ENCODE data around the gene TMEM114.
A peak's percentile ranks its signal among the peaks of the same experiment; 100 is the strongest.

TMEM114 gene

DNA sequence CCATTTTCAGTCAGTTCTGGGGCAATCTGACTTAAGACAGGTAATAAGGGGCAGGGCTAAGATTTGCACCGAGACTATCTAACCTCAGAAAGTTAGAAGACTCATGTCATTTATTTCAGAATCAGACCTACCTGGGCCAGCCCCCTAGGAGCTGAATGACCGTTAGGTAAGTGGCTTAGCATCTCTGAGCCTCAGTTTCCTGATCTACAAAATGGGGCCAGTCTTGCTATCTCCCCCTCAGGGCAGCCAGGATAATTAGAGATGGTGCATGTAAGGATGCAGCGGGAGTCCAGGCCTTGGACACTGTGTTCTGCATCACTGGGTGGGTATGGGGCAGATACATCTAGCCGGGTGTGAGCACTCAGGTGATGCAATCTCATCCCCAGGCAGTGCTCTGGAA, 20.8 kb upstream of the TMEM114 start:
- no peak for ATAC-seq

DNA sequence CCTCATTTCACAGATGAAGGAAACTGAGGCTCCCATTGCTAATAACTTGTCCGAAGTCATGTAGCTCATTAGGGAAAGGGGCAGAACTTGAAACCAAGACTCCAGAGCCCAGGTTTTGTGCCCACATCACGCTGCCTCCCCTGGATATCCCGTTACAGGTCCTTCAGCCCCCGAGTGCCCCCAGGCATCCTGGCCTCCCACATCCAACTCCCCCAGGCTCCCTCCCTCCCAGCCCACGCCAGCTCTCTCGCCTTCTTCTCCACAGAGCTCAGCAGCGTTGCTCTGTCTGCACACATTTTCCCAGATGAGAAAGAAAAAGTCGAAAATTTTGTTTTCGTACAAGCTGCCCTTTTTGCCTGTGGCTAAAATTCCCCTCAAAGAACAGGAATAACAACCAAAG, 16.9 kb upstream of the TMEM114 start:
- no peak for ATAC-seq
- no peak for DNase-seq

More for the DNA sequence above, 20.8 kb upstream of the TMEM114 start:
- DNase-seq, result no peak

DNA sequence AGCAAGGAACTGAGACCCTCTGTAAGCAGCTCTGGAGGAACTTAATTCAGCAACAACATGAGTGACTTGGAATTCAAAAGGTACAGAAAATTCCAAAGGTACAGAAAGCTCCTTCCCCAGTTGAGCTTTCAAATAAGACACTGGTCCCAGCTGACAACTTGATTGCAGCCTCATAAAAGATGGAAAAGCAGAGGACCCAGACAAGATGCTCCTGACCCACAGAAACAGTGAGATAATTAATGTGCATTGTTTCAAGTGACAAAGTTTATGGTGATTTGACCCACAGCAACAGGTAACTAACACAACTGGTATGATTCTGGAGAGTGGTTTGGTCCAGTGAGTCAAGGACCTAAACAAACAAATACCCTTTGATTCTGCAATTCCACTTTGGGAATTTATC, 15.2 kb upstream of the TMEM114 start:
- no peak for DNase-seq
- ATAC-seq, result no peak

DNA sequence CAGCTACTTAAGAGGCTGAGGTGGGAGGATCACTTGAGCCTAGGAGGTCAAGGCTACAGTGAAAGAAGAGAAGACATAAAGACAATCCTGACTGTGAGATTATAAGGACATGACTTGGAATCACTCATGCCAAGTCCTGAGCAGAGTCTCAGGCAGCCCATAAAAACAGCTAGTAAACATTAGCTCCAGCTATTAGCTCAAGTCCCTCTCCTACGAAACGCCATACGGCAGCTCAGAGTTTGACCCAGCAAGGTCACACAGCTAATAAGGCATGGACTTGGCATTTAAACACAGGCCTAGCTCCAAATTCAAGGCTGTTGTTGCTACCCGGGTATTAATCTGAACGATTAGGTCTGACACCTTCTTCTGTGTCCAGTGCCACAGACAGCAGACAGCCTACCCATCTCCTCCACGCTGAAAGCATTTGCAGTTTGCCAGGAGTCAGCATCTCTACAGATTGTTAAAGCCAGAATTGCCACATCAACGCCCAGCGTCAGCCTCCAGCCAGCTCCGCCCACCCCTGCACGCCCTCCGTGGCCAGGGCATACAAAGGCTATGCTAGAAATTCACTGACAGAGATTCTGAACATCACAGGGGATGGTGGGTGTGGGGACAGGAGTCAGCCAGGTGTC, 9.9 kb upstream of the TMEM114 start:
- ATAC-seq, result no peak

DNA sequence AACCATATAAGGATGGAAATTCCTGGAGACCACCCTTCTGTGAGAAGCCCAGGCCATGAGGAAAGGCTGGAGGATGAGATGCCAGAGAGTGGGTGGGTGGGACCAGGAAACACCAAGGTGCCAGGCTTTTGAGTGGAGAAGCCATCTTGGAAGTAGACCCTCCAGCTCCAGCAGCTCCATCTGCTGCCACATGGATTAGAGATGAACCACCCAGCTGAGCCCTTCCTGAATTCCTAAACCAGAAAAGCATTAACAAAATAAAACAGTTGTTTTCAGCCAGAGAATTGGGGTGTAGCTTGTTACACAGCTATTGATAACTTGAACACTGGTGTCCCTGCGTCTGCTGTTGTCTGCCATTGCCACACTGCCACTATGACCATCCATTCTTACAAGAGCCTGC, 6.3 kb upstream of the TMEM114 start:
- DNase-seq, result no peak
- ATAC-seq, result no peak

More for the DNA sequence above, 9.9 kb upstream of the TMEM114 start:
- DNase-seq, result no peak

DNA sequence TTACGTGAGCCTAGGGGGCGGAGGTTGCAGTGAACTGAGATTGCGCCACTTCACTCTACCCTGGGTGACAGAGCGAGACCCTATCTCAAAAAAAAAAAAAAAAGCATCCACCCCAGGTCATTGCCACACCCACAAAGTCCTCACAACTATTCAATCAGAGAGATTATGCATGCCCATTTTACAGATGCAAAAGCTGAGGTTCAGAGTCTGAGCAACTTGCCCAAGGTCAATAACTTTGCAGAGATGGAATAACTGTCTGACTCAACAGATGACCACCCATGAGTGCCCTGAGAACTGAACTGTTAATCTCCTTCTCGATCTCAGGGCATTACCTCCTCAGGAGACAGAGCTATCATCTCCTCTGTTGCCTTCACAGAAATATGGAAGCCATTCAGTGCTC, 5.5 kb upstream of the TMEM114 start:
- DNase-seq, result no peak
- no peak for ATAC-seq

DNA sequence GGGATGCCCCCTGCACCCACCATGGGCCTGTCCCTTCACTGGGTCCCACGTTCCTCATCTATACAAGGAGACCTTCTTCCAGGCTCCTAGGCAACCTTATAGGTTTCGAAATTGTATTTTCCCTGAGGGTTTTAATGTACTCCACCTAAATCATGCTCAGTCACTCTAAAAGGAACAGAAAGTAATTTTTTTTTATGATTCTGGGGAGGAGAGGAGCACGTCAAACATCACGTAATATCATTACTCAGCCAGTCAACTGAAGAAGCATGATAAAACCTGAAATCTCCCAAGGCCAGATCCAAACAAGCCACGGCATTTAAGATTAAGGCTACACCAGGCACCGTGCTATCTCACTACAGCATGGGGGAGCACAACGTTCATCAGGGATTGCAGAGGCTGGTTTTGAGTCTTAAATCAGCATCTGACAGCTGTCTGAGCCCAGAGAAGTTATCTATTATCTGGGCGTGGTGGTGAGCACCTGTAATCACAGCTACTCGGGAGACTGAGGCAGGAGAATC, 3.9 kb upstream of the TMEM114 start:
- no peak for DNase-seq
- no peak for ATAC-seq

DNA sequence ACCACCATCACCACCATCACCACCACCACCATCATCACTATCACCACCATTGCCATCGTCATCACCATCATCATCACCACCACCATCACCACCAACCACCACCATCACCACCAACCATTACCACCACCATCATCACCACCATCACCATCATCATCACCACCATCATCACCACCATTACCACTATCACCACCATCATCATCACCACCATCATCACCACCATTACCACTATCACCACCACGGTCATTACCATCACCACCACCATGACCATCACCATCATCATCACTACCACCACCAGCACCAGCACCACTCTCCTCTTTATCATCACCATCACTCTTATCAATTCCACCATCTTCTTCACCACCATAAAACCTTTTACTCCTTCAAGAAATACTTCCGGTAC, 1.1 kb upstream of the TMEM114 start:
- DNase-seq, result no peak
- no peak for ATAC-seq

DNA sequence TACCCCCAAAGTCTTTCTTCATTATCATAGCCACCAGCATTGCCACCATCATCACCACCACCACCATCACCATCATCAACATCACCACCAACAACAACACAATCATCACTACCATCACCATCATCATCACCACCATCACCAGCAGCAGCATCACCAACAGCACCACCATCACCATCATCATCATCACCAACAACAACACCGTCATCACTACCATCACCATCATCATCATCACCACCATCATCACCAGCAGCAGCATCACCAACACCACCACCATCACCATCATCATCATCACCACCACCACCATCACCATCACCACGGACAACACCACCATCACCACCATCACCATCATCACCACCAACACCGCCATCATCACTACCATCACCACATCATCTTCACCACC, 500 bp upstream of the TMEM114 start:
- ATAC-seq (no peak), DNase-seq (no peak)

DNA sequence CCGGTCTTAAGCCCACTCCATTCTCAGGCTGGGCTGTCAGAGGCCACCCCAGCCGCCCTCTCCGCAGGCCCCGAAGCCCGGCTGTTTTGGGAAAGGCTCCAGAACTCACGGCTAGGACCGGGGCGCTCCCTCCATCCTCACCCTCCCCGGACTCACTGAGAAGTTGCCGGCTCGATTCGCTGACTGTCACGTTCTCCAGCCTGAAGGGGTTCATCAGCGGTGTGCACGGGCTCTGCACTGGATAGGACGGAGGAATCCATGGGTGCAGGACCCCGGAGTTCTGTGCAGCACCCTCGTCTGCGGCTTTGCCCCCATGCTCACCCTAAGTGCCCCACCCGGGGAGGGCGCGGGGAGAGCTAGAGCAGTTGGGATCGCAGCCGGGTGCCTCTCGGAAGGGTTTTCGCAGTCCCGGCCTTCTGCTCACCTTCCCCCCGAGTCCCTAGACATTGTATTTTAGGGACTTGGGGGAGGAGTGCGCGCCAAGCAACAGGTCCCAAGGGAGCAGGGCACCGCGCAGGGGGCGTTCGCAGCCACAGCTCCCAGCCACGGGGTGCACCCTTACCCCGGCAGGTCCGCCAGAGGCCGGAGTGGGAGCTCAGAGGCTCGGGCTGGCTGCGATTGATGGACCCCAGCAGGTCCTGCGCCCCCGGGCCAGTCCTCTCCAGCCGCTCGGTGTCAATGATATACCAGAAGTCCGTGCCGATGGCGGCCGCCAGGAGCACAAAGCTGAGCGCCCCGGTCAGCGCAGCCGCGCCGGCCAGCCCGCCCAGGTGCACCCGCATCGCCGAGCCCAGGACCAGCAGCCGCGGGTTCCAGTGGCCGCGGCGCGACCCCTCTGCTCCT, 1.0 kb downstream of the TMEM114 start:
- ATAC-seq (peak; percentile 19), DNase-seq (no peak)

DNA sequence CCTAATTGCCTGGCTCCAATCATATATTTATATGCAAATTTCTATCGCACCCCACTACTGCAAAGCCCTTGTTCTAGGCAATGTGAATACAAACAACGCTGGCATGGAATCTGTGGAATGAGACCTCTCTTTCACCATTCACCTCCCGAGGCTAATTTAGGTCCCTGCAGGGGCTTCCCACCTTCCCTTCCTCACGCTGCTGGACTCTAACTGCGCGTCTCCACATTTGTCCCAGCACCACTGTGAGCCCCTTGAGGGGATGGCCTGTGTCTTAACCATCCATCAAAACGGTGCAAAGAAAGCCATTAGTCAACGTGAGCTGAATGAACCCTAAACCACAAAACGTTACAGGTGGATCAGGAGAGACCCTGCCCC, 1.6 kb downstream of the TMEM114 start:
- ATAC-seq (no peak), DNase-seq (no peak)

DNA sequence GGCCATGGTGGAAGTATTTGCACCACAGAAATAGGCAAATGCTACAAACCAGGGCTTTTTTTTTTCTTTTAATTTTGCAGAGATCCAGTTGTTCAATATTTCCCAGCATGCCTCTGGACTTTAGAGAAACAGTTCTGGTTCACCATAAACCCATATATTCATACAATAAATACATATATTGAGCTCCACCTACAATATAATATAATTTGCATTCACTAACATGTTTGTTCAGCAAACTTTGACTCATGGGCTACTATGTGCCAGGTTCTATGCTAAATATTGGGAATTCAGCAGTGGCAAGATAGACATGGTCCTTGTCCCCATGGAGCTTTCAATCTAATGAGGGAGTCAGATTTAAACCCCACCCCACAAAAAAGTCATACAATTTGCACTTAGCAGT, 3.2 kb downstream of the TMEM114 start:
- ATAC-seq (no peak), DNase-seq (no peak)

DNA sequence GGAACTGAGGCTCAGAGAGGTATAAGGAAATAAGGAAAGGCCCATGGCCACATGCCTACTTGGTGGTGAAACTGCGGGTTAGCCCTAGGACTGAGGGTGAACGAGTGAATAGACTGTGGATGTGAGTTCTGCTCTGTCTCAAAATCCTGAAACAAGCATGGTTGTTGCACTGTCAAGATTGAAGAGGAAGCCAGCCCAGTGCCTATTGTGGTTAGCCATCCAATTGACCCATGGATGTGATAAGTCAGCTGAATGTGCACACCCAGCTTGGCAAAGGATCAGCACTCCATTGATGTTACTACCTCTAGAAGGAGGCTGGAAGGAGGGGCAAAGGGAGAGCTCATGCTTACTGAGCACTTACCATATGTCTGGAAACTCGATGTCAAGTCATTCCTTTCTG, 4.5 kb downstream of the TMEM114 start:
- no peak for ATAC-seq
- no peak for DNase-seq

DNA sequence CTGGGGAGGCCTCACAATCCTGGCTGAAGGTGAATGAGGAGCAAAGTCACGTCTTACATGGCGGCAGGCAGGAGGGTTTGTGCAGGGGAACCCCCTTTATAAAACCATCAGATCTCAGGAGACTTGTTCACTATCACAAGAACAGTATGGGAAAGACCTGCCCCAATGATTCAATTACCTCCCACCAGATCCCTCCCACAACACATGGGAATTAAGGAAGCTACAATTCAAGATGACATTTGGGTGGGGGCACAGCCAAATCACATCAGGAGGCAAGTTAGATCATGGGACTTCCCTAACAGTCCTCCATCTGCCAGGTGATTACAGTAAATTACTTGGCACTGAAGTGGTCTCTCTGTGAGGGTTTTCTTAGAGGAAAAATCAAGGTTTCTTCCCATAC, 5.3 kb downstream of the TMEM114 start:
- DNase-seq (no peak), ATAC-seq (no peak)

DNA sequence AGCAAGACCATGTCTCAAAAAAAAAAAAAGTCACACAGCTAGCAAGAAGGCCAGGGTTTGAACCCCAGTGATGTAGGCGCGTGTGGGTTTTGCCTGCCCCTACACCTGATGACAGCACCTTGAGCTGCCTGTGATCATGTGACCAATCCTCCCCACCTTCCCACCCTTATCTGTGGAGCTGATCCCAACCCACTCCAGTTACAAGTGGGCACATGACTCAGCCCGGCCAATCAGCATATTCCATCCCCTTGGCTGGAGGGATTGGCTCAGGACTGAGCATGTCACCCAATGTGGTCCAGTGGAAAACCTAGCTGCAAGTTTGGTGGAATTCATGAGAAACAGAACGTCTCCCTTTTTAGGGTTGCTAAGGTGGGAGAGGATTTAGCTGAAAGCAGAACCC, 6.6 kb downstream of the TMEM114 start:
- DNase-seq (no peak), ATAC-seq (no peak)

DNA sequence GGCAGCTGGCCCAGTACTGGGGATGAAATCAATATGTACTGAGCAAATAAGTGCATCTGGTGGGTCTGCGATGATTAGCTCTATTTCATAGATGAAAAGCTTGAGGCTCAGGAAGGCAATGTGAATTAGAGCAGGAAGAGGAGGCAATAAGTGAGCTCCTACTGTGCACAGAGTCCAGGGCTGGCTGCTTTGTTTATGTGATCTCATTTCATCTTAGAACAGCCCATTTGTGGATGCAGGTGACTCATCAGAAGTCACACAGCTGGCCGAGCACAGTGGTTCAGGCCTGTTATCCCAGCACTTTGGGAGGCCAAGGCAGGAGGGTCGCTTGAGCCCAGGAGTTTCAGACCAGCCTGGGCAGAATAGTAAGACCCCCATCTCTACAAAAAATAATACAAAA, 7.1 kb downstream of the TMEM114 start:
- no peak for DNase-seq
- no peak for ATAC-seq

DNA sequence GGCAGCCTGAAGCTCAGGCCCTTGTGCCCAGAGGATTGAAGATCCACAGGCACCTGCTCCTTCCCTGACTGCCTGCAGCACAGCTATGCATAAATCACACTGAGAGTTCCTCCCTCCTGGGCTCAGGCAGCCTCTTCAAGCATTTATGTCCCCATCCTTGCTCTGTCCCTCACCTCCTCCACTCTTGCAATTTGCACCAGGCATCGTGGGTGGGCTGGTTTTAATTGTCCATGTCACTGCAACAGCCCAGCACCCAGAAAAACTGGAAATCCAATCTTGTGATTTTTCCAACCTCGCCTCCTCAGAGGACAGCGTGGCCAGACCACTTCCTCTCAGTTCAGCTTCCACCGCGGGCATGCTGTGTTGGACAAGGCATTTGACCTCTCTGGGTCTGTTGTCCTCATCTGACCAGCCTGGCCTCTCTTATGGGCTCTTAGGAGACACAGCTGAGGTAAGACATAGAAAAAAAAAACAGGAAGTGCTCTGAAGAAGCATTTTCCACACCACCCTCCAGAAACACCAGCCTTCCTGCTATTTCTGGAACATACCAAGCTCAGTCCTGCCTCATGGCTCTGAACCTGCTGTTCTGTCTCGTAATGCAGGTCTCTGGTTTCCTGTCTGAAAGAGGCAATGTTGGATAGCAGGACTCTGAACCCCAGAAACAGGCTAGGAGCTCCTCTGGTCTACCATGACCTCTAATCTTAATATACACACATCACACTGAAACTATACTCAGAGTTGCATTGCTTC, 8.3 kb downstream of the TMEM114 start:
- ATAC-seq (no peak), DNase-seq (no peak)

DNA sequence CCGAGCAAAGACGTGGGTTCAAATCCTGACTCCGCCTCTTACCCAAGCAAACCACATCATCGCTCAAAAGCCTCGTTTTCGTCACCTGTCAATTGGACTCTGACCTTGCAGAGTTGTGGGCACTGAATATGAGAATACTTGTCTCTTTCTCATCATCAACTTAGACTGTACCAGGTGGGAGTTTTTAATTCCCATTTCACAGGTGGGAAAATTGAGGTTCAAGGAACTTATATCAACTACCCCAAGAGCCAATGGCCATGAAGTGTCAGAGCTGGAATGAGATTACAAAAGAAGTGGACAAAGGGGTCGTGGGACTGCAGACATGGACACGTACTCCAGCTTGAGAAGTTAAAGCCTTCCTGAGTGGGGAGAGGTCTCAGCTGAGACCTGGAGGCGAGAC, 10.8 kb downstream of the TMEM114 start:
- DNase-seq (no peak), ATAC-seq (no peak)

DNA sequence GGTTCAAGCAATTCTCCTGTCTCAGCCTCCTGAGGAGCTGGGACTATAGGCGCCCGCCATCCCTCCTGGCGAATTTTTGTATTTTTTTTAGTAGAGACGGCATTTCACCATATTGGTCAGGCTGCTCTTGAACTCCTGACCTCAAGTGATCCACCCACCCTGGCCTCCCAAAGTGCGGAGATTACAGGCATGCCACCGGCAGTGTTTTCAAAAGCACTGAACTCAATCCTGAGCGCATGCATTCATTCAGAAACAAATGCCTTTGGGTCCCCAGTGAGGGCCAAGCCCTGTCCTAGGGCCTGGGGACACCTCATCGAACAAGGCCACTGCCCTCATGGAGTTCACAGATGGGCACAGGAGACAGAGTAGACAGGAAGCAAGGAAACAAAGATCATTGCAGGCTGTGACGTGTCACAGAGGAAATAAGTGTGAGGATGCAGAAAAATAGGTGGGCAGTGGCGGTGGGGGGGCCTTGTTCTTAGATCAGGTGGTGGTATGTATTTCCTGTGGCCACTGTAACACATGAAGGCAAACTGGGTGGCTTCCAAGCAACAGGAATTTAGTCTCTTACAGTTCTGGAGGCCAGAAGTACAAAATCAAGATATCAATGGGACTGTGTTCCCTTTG, 12.5 kb downstream of the TMEM114 start:
- ATAC-seq (no peak), DNase-seq (no peak)

DNA sequence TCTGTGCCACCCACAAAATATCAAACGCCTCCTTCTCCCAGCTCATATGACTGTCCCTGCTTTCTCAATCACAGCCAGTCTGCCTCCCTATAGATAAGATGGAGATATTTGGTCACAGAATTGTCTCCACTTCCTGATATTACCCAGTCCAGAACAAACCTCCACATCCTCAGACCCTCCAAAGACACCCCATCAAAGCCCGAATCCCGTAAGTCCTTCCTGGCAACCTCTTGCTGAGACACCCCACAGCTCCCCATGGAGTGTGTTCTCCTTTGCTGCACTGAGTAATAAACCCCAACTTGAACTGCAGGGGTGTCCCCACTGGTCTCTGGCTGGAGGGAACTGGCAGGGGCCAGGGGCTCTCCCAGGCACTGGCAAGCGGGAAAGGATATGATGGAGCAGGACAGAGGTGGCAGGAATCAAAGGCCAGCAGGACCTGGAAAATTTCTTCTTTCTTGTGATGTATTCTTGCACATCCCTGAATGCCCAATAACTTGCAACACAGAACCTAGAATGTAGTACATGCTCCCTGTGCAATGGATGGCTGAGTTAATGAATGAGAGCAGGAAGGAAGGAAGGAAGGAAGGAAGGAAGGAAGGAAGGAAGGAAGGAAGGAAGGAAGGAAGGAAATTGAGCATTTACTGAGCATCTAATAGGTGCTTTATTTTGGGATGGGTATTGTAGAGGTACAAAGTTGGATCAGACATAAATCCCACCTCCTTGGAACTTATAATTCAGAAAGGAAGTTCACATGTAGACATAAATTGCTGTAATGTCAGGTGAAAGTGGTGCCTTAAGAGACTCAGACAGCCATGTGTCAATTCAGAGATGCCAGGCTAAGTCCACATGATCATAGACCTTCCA, 13.9 kb downstream of the TMEM114 start:
- no peak for ATAC-seq
- DNase-seq, result no peak

DNA sequence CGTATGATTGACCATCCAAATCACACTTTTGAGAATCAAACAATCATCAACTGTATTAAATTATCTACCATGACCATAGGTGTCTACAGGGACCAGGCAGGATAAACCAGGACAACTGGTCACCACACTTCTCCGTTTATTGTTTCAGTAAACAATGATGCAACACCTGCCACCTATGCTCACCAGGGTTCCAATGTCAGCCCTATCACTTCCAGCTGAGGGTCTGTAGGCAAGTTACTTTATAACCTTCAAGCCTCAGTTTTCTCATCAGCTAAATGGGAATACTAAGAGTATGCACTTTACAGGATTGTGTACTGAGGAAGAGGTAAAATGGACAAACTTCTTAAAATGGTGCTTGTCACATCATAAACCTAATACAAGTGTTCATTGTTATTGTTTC, 14.9 kb downstream of the TMEM114 start:
- ATAC-seq (no peak), DNase-seq (no peak)
